Vagina (tissue), 2 donors: ENCODE data around the gene DDR1.

Experiments
- POLR2AphosphoS5 ChIP-seq, 2 donors: sonication (generic); formaldehyde crosslinking; IDR thresholded peaks; one replicate each; pipeline ENCODE4 v1.9.0; 2017; ENCODE audit warnings: antibody characterized with exemption in 2 of 2, mild to moderate bottlenecking in 2 of 2, low read depth in 1 of 2; ENCODE audit not compliant: insufficient read depth in 1 of 2
- TF ChIP-seq, protein P1 (sequence below), 3 experiments: fragments of 450-650 bp in 2 of 3; fragments of 200-600 bp in 1 of 3; sonication (generic) in 1 of 3; IDR thresholded peaks; one replicate each; pipeline ENCODE4 v1.5.1; 2017 to 2019; ENCODE audit warnings: antibody characterized with exemption in 3 of 3, mild to moderate bottlenecking in 2 of 3, moderate library complexity in 2 of 3

DNA sequence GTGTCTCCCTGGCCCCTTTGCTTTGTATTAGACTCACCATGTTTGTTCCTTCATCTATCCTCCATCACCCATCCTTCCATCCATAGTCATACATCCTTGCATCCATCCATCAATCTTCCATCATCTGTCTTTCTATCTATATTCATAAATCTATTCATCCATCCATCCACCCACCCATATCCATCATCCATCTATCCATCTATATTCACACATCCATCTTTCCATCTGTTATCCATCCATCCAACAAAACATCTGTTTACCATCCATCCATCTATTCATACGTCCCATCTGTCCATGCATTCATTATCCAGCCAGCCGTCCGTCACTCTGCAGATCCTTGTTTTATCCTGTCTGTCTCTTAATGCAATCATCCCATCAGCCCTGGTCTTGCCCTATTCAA, 10.6 kb downstream of the DDR1 start:
- no peak for TF ChIP-seq POLR2AphosphoS5 (IDR thresholded peaks at IDR 0.05; ENCODE audit: insufficient read depth in 1 of 2, low read depth in 1 of 2)
- TF ChIP-seq, protein P1, sequence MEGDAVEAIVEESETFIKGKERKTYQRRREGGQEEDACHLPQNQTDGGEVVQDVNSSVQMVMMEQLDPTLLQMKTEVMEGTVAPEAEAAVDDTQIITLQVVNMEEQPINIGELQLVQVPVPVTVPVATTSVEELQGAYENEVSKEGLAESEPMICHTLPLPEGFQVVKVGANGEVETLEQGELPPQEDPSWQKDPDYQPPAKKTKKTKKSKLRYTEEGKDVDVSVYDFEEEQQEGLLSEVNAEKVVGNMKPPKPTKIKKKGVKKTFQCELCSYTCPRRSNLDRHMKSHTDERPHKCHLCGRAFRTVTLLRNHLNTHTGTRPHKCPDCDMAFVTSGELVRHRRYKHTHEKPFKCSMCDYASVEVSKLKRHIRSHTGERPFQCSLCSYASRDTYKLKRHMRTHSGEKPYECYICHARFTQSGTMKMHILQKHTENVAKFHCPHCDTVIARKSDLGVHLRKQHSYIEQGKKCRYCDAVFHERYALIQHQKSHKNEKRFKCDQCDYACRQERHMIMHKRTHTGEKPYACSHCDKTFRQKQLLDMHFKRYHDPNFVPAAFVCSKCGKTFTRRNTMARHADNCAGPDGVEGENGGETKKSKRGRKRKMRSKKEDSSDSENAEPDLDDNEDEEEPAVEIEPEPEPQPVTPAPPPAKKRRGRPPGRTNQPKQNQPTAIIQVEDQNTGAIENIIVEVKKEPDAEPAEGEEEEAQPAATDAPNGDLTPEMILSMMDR (IDR thresholded peaks at IDR 0.05) = no peak
